Measurements from ENCODE around the gene PPFIA1. TPM values are rescaled to one million over a fixed set of nuclear protein-coding genes. Genes with fewer than 3 reads are reported as not detected.

Gene PPFIA1
- total and polyA plus RNA-seq, 2 of the 13 experiments (the other 11 are each of a cell fraction or from before 2014, with no cell fraction given) = 29.9 to 45.2 TPM

DNA sequence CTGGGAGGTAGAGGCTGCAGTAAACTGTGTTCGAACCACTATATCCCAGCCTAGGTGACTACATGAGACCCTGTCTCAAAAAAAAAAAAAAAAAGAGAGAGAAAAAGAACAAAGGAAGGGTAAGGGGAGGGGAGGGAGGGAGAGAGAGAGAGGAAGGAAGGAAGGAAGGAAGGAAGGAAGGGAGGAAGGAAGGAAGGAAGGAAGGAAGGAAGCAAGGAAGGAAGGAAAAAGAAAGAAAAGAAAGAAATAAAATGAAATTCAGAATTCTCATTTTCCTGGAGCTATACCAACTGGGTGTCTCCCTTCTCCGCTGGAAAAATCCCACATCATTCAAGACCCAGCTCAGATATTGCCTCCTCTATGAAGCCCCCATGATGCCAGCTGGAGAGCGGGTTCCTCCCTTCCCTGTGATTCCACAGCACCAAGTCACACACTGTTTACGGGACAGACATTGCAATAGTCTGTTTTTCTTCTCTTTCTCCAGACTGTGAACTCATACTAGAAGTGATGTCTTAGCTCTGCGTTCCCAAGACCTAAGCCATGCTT lies 3.0 kb upstream of the PPFIA1 start (continued):
- TF ChIP-seq, protein P1, sequence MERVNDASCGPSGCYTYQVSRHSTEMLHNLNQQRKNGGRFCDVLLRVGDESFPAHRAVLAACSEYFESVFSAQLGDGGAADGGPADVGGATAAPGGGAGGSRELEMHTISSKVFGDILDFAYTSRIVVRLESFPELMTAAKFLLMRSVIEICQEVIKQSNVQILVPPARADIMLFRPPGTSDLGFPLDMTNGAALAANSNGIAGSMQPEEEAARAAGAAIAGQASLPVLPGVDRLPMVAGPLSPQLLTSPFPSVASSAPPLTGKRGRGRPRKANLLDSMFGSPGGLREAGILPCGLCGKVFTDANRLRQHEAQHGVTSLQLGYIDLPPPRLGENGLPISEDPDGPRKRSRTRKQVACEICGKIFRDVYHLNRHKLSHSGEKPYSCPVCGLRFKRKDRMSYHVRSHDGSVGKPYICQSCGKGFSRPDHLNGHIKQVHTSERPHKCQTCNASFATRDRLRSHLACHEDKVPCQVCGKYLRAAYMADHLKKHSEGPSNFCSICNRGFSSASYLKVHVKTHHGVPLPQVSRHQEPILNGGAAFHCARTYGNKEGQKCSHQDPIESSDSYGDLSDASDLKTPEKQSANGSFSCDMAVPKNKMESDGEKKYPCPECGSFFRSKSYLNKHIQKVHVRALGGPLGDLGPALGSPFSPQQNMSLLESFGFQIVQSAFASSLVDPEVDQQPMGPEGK (CRISPR knock-in tag; IDR thresholded peaks at IDR 0.05) = no peak
- TF ChIP-seq ZNF891 (CRISPR knock-in tag; IDR thresholded peaks at IDR 0.05) (no peak), XRCC5 (optimal IDR thresholded peaks at IDR 0.05; ENCODE audit: low read length) (no peak)

DNA sequence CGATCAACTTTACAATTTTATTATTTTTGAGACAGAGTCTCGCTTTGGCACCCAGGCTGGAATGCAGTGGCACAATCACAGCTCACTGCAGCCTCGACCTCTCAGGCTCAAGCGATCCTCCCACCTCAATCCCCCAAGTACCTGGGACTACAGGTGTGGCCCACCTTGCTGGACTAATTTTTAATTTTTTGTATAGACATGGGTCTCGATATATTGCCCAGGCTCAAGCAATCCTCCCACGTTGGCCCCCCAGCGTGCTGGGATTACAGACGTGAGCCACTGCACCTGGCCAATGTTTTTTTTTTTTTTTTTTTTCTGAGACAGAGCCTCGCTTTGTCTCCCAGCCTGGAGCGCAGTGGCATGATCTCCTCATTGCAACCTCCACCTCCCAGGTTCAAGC lies 2.0 kb upstream of the PPFIA1 start:
- H3K9ac ChIP-seq (ENCODE audit: insufficient read depth, low read depth, low read length) = no peak overlapping the region
- H3K9me3 ChIP-seq (ENCODE audit: low read length) = no peaks in the 10 kb centered on the region
- WGBS (ENCODE audit: low lambda C conversion rate) = 68% methylated on average over 10 of the region's 10 CpGs
- no peak overlapping the region for H3K27ac ChIP-seq (ENCODE audit: extremely low read length, insufficient read depth, low read length)
- H3K27me3 ChIP-seq (ENCODE audit: control insufficient read depth in 1 of 2, insufficient read depth in 2 of 2, low read length in 2 of 2) = peaks cover 0 to 4% of the 10 kb centered on the region in 2 experiments; a peak in 2 of 5 replicates
- H2AFZ ChIP-seq (ENCODE audit: low read length) = no peak overlapping the region
- ChIA-PET POLR2A (no interaction called here), CTCF (ENCODE audit: low intra/inter-chr PET ratio, low total read pairs) (no interaction called here)
- no peak overlapping the region for H3K4me2 ChIP-seq (ENCODE audit: low read depth, low read length)
- in situ Hi-C loops (cut with HindIII; ENCODE audit: extremely low pct_ligation_motif_present, low pct_unique_long_range_greater_than_20kb) (no loop called here), intact Hi-C loops (cut with micrococcal nuclease; ENCODE audit: unreplicated experiment) (no loop called here)
- FAIRE-seq (no peak), DNase-seq (ENCODE audit: low spot score) (no peak), ATAC-seq (no peak)
- H3K4me3 ChIP-seq (replicated peaks in 1 of 3; ENCODE audit: insufficient read depth in 1 of 3, low read depth in 2 of 3, low read length in 3 of 3) = no peak overlapping the region
- H3K36me3 ChIP-seq (replicated peaks in 1 of 2; ENCODE audit: control insufficient read depth in 1 of 2, insufficient read depth in 2 of 2, low read length in 2 of 2) = peaks cover 2 to 4% of the 10 kb centered on the region in 2 experiments; a peak in 1 of 5 replicates
- TF ChIP-seq, protein P2, sequence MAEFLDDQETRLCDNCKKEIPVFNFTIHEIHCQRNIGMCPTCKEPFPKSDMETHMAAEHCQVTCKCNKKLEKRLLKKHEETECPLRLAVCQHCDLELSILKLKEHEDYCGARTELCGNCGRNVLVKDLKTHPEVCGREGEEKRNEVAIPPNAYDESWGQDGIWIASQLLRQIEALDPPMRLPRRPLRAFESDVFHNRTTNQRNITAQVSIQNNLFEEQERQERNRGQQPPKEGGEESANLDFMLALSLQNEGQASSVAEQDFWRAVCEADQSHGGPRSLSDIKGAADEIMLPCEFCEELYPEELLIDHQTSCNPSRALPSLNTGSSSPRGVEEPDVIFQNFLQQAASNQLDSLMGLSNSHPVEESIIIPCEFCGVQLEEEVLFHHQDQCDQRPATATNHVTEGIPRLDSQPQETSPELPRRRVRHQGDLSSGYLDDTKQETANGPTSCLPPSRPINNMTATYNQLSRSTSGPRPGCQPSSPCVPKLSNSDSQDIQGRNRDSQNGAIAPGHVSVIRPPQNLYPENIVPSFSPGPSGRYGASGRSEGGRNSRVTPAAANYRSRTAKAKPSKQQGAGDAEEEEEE (CRISPR knock-in tag; IDR thresholded peaks at IDR 0.05; ENCODE audit: borderline replicate concordance) = no peak
- TF ChIP-seq STAT5B (CRISPR knock-in tag; IDR thresholded peaks at IDR 0.05) = no peak
- TF ChIP-seq, protein P3, sequence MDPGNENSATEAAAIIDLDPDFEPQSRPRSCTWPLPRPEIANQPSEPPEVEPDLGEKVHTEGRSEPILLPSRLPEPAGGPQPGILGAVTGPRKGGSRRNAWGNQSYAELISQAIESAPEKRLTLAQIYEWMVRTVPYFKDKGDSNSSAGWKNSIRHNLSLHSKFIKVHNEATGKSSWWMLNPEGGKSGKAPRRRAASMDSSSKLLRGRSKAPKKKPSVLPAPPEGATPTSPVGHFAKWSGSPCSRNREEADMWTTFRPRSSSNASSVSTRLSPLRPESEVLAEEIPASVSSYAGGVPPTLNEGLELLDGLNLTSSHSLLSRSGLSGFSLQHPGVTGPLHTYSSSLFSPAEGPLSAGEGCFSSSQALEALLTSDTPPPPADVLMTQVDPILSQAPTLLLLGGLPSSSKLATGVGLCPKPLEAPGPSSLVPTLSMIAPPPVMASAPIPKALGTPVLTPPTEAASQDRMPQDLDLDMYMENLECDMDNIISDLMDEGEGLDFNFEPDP (CRISPR knock-in tag; conservative IDR thresholded peaks at IDR 0.05) = no peak
- TF ChIP-seq ZNF138 (CRISPR knock-in tag; IDR thresholded peaks at IDR 0.05; ENCODE audit: low read depth) = no peak
- no peak for TF ChIP-seq ZMYM2 (CRISPR knock-in tag; IDR thresholded peaks at IDR 0.05)
- no peak for TF ChIP-seq BHLHE40 (IDR thresholded peaks at IDR 0.05; ENCODE audit: low read length)
- no peak for TF ChIP-seq ZNF383 (CRISPR knock-in tag; IDR thresholded peaks at IDR 0.05; ENCODE audit: borderline replicate concordance)
- no peak for TF ChIP-seq ZNF224 (CRISPR knock-in tag; IDR thresholded peaks at IDR 0.05)
- TF ChIP-seq, protein P4, sequence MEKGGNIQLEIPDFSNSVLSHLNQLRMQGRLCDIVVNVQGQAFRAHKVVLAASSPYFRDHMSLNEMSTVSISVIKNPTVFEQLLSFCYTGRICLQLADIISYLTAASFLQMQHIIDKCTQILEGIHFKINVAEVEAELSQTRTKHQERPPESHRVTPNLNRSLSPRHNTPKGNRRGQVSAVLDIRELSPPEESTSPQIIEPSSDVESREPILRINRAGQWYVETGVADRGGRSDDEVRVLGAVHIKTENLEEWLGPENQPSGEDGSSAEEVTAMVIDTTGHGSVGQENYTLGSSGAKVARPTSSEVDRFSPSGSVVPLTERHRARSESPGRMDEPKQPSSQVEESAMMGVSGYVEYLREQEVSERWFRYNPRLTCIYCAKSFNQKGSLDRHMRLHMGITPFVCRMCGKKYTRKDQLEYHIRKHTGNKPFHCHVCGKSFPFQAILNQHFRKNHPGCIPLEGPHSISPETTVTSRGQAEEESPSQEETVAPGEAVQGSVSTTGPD (CRISPR knock-in tag; IDR thresholded peaks at IDR 0.05) = no peak
- H3K79me2 ChIP-seq (ENCODE audit: insufficient read depth, low read length) = peaks cover 19% of the 10 kb centered on the region
- peaks cover 2% of the 10 kb centered on the region; the same call in 1 of the 2 replicates for H4K20me1 ChIP-seq (ENCODE audit: insufficient read depth, low read length)
- H3K4me1 ChIP-seq (ENCODE audit: insufficient read depth, low read length) = peaks cover 26% of the 10 kb centered on the region
- BruUV-seq (replicated peaks) = no TSS peak

Measured in HepG2 (cell line).